GM10248 (cell line): ENCODE data around the gene FIP1L1.

ENCODE experiments used
- CTCF ChIA-PET: fragments of 300-600 bp; sonication (Branson Sonifier 250); formaldehyde crosslinking; extraction: SDS; loops from one replicate; lab custom pipeline; 2021; ENCODE audit warnings: antibody characterized with exemption; lab: Yijun Ruan, JAX
- POLR2A ChIA-PET: fragments of 350-650 bp; sonication (Branson Sonifier 250); formaldehyde crosslinking; extraction: SDS; loops from one replicate; lab custom pipeline; 2020; ENCODE audit warnings: antibody characterized with exemption; lab: Yijun Ruan, JAX
- DNase-seq: peaks from one replicate; pipeline ENCODE4 v3.0.0; 2012; ENCODE audit errors: extremely low spot score
- TF ChIP-seq, protein P1 (sequence below): IDR thresholded peaks from 2 replicates; pipeline ENCODE4 v1.5.1; 2012; ENCODE audit warnings: mild to moderate bottlenecking, low read depth; ENCODE audit errors: extremely low read depth, missing control alignments, control extremely low read depth

FIP1L1 gene

DNA sequence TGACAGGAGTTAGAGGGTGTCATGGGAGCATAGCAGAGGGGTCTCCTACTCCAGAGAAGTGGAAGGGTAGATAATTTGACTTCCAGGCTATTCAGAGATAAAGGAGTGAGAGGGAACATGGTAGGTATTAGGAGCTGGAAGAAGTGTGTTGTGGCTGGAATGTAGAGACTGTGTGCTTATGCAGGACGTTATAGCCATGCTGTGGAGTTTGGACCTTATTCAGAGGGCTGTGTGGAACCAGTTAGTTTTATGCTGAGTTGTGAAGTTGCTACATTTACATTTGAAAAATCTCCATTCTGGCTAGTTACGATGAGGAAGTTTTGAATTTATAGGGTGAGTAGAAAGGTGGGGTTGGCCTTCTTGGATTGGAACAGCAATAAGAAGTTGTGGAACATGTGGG lies 67.5 kb downstream of the FIP1L1 start:
- ChIA-PET POLR2A (no interaction called here), CTCF (no interaction called here)
- TF ChIP-seq, protein P1, sequence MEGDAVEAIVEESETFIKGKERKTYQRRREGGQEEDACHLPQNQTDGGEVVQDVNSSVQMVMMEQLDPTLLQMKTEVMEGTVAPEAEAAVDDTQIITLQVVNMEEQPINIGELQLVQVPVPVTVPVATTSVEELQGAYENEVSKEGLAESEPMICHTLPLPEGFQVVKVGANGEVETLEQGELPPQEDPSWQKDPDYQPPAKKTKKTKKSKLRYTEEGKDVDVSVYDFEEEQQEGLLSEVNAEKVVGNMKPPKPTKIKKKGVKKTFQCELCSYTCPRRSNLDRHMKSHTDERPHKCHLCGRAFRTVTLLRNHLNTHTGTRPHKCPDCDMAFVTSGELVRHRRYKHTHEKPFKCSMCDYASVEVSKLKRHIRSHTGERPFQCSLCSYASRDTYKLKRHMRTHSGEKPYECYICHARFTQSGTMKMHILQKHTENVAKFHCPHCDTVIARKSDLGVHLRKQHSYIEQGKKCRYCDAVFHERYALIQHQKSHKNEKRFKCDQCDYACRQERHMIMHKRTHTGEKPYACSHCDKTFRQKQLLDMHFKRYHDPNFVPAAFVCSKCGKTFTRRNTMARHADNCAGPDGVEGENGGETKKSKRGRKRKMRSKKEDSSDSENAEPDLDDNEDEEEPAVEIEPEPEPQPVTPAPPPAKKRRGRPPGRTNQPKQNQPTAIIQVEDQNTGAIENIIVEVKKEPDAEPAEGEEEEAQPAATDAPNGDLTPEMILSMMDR, result no peak

DNA sequence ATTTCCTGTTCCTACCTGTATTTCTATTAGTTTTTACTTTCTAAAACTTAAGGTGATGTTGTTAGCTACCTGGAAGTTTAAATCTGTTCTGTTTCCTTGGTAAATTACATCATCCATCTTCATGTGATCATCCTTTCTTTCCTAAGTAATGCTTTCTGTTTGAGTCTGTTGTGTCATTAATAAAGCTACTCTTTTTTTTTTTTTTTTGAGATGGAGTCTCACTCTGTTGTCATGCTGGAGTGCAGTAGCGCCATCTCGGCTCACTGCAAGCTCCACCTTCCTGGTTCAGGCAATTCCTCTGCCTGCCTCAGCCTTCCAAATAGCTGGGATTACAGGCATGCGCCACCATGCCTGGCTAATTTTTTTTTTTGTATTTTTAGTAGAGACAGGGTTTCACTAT lies 73.3 kb downstream of the FIP1L1 start:
- ChIA-PET POLR2A (no interaction called here), CTCF (interaction anchor here (0.7 to 1.4 kb wide), 2 partner anchors 8 to 10 kb away, joined by 3 read pairs; no protein-coding TSS in a partner anchor)
- no peak for DNase-seq
- TF ChIP-seq, protein P1, result no peak

More for the DNA sequence above, 67.5 kb downstream of the FIP1L1 start:
- DNase-seq, result no peak

DNA sequence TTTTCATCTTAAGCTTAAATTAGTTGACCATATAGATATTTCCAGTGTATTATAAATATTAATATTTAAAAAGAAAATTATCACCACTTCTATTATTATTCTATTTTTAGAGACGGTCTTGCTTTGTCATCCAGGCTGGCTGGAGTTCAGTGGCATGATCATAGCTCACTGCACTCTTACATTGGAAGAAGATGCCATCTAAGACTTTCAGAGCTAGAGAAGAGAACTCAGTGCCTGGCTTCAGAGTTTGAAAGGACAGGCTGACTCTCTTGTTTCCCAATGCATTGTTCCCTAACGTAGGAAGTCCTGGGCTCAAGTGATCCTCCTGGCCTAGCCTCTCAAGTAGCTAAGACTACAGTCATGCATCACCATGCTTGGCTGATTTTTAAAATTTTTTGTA lies 75.9 kb downstream of the FIP1L1 start:
- POLR2A ChIA-PET, result no interaction called here
- TF ChIP-seq, protein P1, result no peak
- DNase-seq, result no peak
- CTCF ChIA-PET, result interaction anchor here (1.5 kb wide), 1 partner anchor 780 kb away, joined by 3 read pairs; no protein-coding TSS in a partner anchor

DNA sequence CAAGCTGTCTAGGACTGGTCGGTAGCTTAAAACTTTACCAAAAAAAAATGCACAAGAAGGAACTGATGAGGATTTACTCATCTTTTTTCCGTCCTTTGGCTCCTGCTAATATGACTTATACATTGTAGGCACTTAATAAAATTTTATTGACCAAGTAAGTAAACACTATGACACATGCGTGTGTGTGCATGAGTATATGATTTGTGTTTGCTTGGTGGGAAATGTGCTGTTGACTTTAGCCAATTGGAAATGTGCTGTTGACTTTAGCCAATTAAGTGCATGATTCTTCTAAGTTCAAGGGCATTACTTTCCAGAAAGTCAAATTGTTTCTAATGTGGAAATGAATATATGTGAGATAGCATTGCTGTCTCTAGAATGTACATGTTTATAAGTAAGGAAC lies 78.3 kb downstream of the FIP1L1 start:
- ChIA-PET POLR2A (no interaction called here), CTCF (interaction anchor here (1.3 to 1.6 kb wide), 3 partner anchors 9 to 20 kb away, joined by 3 to 4 read pairs (median 4); no protein-coding TSS in a partner anchor)
- TF ChIP-seq, protein P1, result no peak
- DNase-seq, result no peak

DNA sequence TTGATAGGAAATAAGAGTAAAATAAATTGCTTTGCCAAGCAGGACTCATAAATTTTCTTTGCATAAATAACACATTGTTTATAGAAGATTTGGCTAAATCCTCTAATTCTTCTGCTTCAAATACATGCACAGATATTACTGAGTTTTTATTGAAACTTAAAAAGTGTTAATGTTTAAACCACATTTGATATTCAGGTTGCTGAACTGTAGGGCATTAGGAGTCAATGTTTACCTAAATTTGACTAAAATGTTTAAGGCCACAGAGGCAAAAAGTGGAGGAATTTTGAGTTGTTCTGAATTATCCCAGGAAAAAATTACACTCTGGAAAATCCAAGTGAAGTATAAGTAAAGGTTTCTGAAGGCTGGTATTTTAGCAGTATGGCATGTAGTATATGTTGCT lies 78.7 kb downstream of the FIP1L1 start:
- no peak for DNase-seq
- ChIA-PET CTCF (interaction anchor here (1.4 kb wide), 1 partner anchor 9 kb away, joined by 4 read pairs; no protein-coding TSS in a partner anchor), POLR2A (no interaction called here)
- TF ChIP-seq, protein P1, result no peak

DNA sequence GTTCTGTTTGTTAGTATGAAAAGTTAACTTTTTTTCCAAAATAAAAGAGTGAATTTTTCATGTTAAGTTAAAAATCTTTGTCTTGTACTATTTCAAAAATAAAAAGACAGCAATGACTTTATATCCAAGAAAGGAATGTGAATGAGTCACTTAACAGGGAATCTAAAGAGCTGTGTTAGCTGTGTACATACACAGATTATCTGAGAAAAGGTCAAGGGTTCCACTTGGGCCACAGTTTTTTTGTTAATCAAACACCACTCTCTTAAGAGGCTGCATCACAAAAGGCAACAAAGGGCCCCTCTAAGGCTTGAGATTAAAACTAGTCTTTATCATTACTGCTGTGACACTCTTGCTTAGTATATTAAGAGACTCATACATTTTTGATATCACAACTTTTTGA lies 82.1 kb downstream of the FIP1L1 start:
- ChIA-PET CTCF (interaction anchor here (1.0 kb wide), 2 partner anchors 9 to 70 kb away, joined by 3 read pairs; no protein-coding TSS in a partner anchor), POLR2A (no interaction called here)
- no peak for DNase-seq
- TF ChIP-seq, protein P1, result no peak

DNA sequence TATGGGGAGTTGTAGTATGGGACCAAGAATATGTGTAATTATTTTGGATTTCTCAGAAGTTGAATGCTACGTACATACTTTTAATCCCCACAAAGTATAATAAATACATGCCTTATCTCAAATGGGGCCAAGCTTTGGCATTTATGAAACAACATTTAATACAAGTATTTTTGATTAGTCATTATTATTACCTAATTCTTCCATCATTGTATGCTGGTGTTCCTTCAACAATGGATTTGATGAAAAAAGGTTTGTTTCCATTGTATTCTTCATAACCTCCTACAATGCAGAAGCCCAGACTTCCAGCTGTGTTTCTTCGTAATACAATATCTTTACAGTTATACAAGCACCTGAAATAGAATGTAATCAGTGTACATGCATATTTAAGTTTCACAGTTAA lies 83.8 kb downstream of the FIP1L1 start:
- DNase-seq, result no peak
- ChIA-PET CTCF (no interaction called here), POLR2A (no interaction called here)
- TF ChIP-seq, protein P1, result no peak
